ENCODE data around the gene ANGPTL4. TPM values are rescaled to one million over a fixed set of nuclear protein-coding genes. Genes with fewer than 3 reads are reported as not detected.

ANGPTL4 gene
- total and polyA plus RNA-seq, 2 of the 13 experiments (the other 11 are each of a cell fraction or from before 2014, with no cell fraction given) = 0.80 to 21.7 TPM

GRCh38 chr19:8371011-8371804 lies 7.3 kb downstream of the ANGPTL4 start (continued):
- TF ChIP-seq, protein P1, sequence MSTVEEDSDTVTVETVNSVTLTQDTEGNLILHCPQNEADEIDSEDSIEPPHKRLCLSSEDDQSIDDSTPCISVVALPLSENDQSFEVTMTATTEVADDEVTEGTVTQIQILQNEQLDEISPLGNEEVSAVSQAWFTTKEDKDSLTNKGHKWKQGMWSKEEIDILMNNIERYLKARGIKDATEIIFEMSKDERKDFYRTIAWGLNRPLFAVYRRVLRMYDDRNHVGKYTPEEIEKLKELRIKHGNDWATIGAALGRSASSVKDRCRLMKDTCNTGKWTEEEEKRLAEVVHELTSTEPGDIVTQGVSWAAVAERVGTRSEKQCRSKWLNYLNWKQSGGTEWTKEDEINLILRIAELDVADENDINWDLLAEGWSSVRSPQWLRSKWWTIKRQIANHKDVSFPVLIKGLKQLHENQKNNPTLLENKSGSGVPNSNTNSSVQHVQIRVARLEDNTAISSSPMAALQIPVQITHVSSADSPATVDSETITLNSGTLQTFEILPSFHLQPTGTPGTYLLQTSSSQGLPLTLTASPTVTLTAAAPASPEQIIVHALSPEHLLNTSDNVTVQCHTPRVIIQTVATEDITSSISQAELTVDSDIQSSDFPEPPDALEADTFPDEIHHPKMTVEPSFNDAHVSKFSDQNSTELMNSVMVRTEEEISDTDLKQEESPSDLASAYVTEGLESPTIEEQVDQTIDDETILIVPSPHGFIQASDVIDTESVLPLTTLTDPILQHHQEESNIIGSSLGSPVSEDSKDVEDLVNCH (CRISPR knock-in tag; IDR thresholded peaks at IDR 0.05) = no peak
- no peak for TF ChIP-seq TAF15 (IDR thresholded peaks at IDR 0.05; ENCODE audit: low read depth, low read length, poor library complexity, severe bottlenecking)
- no peak for TF ChIP-seq ZNF513 (CRISPR knock-in tag; conservative IDR thresholded peaks at IDR 0.05)
- TF ChIP-seq, protein P2, sequence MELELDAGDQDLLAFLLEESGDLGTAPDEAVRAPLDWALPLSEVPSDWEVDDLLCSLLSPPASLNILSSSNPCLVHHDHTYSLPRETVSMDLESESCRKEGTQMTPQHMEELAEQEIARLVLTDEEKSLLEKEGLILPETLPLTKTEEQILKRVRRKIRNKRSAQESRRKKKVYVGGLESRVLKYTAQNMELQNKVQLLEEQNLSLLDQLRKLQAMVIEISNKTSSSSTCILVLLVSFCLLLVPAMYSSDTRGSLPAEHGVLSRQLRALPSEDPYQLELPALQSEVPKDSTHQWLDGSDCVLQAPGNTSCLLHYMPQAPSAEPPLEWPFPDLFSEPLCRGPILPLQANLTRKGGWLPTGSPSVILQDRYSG (CRISPR knock-in tag; IDR thresholded peaks at IDR 0.05) = no peak
- no peak for TF ChIP-seq ZNF724P (CRISPR knock-in tag; IDR thresholded peaks at IDR 0.05; ENCODE audit: borderline replicate concordance)
- no peak for TF ChIP-seq KAT2B (IDR thresholded peaks at IDR 0.05; ENCODE audit: borderline replicate concordance, low read depth, low read length)
